Activated B cell treated with CpG ODN at 0.5 μM for 24 hours (primary cell): ENCODE data around the gene IGSF8. TPM values are rescaled to one million over a fixed set of nuclear protein-coding genes. Genes with fewer than 3 reads are reported as not detected.

Source experiments
- ATAC-seq: fragments of 200-7000 bp; cut with Tn5 transposase; one replicate; pipeline ENCODE4 v1.10.0; 2021; ENCODE audit warnings: low read depth, mild to moderate bottlenecking, moderate library complexity
- CTCF ChIA-PET: fragments of 350-600 bp; sonication (Branson Sonifier 250); formaldehyde crosslinking; loops from one replicate; lab custom pipeline; 2021; ENCODE audit warnings: antibody characterized with exemption; lab: Charles Lee
- POLR2A ChIA-PET: fragments of 350-600 bp; sonication (Branson Sonifier 250); formaldehyde crosslinking; loops from one replicate; lab custom pipeline; 2021; ENCODE audit warnings: antibody characterized with exemption; lab: Charles Lee
- DNase-seq: peaks from one replicate; pipeline ENCODE4 v3.0.0; 2022
- H3K27ac Mint-ChIP-seq: one replicate; pipeline ENCODE4 v1.8.0; 2020; ENCODE audit warnings: mixed read lengths
- H3K27me3 Mint-ChIP-seq: one replicate; pipeline ENCODE4 v1.8.0; 2021; ENCODE audit warnings: mixed read lengths
- H3K36me3 Mint-ChIP-seq: one replicate; pipeline ENCODE4 v1.8.0; 2021; ENCODE audit warnings: low read depth, mixed read lengths
- H3K4me1 Mint-ChIP-seq: one replicate; pipeline ENCODE4 v1.8.0; 2021; ENCODE audit warnings: mixed read lengths
- H3K4me3 Mint-ChIP-seq: one replicate; pipeline ENCODE4 v1.8.0; 2020; ENCODE audit warnings: mild to moderate bottlenecking, mixed read lengths
- H3K9me3 Mint-ChIP-seq: one replicate; pipeline ENCODE4 v1.8.0; 2020; ENCODE audit warnings: mixed read lengths
- intact Hi-C: fragments of 100-400 bp; cut with micrococcal nuclease; formaldehyde crosslinking; loops from one replicate; pipeline ENCODE4 v1.15.1; 2024
- total RNA-seq: library from RNA; stranded (reverse); gene quantifications from 2 replicates; pipeline ENCODE4 v1.2.3, GENCODE V29; 2022
- TF ChIP-seq, protein P1 (sequence below): fragments of 200-600 bp; IDR thresholded peaks from one replicate; pipeline ENCODE4 v1.8.0; 2022; ENCODE audit warnings: antibody characterized with exemption, mild to moderate bottlenecking

IGSF8 gene
- total RNA-seq, 1 donor from 2014 or later: 27.9 TPM

DNA sequence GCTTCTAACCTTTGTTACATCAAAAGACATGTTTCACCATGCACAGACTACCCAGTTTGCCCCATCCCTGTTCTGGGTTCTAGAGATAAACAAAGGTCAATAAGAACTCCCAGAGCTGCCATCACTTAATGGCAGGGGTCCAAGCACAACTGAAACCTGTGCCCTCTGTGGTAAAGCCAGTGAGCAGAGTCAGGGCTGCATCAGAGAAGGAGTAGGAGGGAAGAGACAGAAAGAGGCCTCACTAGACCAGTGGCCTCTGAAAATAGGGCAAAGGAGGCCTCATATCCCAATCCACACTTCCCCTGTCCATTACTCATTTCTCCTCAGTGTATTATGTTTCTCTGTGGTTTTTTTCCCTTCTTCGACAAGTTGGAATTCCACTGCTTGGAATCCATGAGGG, 27.3 kb upstream of the IGSF8 start:
- no peak for ATAC-seq

DNA sequence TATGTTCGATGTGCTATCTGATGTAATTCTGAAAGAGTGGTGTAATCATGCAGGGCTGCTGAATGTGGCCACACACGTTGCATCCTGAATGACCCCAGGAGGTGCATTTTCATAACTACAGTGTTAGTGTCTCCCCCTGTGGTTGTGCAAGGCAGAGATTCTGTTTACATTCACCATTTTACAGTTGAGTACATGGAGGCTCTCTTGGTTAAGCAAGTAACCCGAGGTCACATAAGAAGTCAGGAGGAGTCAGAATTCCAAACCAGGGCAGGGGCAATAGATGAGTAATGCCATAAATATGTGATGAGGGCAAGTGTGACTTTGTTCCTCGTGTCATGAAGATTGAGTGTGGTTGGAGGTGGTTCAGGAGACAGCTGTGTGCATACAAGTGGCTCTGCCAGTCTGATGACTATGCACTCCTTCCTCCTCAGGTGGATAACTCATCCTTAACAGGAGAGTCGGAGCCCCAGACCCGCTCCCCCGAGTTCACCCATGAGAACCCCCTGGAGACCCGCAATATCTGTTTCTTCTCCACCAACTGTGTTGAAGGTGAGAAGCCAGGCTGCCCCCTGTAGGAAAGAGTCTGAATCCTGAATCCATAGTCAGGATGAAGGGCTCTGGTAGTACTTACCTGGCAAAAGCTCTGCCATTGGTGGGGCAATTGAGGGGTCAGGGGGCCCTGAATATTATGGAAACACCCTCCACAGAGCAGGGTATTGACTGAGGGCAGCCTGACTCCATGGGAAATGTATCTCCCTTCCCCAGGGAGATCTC, 26.5 kb upstream of the IGSF8 start:
- no peaks in the 10 kb centered on the region for H3K4me1 Mint-ChIP-seq
- intact Hi-C loops: loop anchor here (5.0 kb wide), 1 partner anchor 42 kb away; no protein-coding TSS in a partner anchor
- ATAC-seq: no peak
- no peak overlapping the region for H3K4me3 Mint-ChIP-seq
- ChIA-PET CTCF (no interaction called here), POLR2A (no interaction called here)
- no peaks in the 10 kb centered on the region for H3K9me3 Mint-ChIP-seq
- TF ChIP-seq, protein P1, sequence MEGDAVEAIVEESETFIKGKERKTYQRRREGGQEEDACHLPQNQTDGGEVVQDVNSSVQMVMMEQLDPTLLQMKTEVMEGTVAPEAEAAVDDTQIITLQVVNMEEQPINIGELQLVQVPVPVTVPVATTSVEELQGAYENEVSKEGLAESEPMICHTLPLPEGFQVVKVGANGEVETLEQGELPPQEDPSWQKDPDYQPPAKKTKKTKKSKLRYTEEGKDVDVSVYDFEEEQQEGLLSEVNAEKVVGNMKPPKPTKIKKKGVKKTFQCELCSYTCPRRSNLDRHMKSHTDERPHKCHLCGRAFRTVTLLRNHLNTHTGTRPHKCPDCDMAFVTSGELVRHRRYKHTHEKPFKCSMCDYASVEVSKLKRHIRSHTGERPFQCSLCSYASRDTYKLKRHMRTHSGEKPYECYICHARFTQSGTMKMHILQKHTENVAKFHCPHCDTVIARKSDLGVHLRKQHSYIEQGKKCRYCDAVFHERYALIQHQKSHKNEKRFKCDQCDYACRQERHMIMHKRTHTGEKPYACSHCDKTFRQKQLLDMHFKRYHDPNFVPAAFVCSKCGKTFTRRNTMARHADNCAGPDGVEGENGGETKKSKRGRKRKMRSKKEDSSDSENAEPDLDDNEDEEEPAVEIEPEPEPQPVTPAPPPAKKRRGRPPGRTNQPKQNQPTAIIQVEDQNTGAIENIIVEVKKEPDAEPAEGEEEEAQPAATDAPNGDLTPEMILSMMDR: no peak
- H3K27ac Mint-ChIP-seq: no peak overlapping the region
- H3K27me3 Mint-ChIP-seq: peaks cover 5% of the 10 kb centered on the region
- H3K36me3 Mint-ChIP-seq: no peaks in the 10 kb centered on the region
- no peak for DNase-seq

More for the DNA sequence above, 27.3 kb upstream of the IGSF8 start:
- intact Hi-C loops: no loop called here
- ChIA-PET POLR2A (no interaction called here), CTCF (no interaction called here)
- Mint-ChIP-seq H3K27me3 (peaks cover 9% of the 10 kb centered on the region), H3K27ac (no peak overlapping the region), H3K9me3 (no peaks in the 10 kb centered on the region), H3K36me3 (no peaks in the 10 kb centered on the region), H3K4me1 (no peaks in the 10 kb centered on the region), H3K4me3 (no peak overlapping the region)
- DNase-seq: no peak
- TF ChIP-seq, protein P1: no peak

DNA sequence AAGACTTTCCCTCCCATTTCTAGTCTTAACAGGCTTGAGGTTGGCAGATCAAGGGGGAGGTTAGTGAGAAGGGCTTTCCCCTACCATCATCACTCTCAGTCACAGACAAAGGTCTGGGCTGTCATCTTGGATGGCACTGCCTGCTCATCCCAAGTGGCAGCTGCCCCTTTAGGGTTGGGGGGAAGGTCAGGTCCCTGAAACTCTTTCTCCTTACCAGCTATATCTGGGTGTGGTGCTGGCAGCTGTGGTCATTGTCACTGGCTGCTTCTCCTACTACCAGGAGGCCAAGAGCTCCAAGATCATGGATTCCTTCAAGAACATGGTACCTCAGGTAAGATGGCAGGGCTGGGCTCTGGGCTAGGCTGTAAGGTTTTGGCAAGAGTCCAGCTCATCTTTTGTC, 25.3 kb upstream of the IGSF8 start:
- Mint-ChIP-seq H3K4me1 (no peaks in the 10 kb centered on the region), H3K36me3 (no peaks in the 10 kb centered on the region), H3K9me3 (no peaks in the 10 kb centered on the region), H3K27me3 (peaks cover 2% of the 10 kb centered on the region), H3K4me3 (no peak overlapping the region), H3K27ac (no peak overlapping the region)
- TF ChIP-seq, protein P1: no peak
- intact Hi-C loops: loop anchor here (5.0 kb wide), 1 partner anchor 44 kb away; no protein-coding TSS in a partner anchor
- no peak for ATAC-seq
- no peak for DNase-seq
- ChIA-PET CTCF (interaction anchor here (1.6 kb wide), 1 partner anchor 38 kb away, joined by 3 read pairs; no protein-coding TSS in a partner anchor), POLR2A (no interaction called here)

DNA sequence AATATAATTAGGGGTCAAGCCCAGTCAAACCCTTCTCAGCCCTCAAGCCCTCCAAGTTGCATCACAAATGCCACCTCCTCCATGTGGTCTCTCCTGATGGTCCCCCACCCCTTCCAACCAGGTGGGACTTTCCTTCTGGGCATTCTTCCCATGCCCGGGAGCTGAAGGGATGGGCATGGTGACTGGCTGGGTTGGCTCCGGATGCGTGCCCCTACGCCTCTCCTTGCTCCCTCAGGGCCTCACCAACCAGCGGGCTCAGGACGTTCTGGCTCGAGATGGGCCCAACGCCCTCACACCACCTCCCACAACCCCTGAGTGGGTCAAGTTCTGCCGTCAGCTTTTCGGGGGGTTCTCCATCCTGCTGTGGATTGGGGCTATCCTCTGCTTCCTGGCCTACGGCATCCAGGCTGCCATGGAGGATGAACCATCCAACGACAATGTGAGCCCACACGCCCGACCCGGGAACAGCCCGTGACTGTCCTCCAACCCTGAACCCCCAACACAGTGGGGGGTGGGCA, 24.6 kb upstream of the IGSF8 start:
- no peaks in the 10 kb centered on the region for H3K36me3 Mint-ChIP-seq
- no peaks in the 10 kb centered on the region for H3K4me1 Mint-ChIP-seq
- H3K27ac Mint-ChIP-seq: no peak overlapping the region
- H3K4me3 Mint-ChIP-seq: no peak overlapping the region
- ChIA-PET POLR2A (no interaction called here), CTCF (interaction anchor here (1.6 kb wide), 1 partner anchor 37 kb away, joined by 3 read pairs; no protein-coding TSS in a partner anchor)
- TF ChIP-seq, protein P1: no peak
- H3K9me3 Mint-ChIP-seq: no peaks in the 10 kb centered on the region
- intact Hi-C loops: loop anchor here (5.0 kb wide), 1 partner anchor 44 kb away; no protein-coding TSS in a partner anchor
- DNase-seq (no peak), ATAC-seq (no peak)
- peaks cover 7% of the 10 kb centered on the region for H3K27me3 Mint-ChIP-seq

DNA sequence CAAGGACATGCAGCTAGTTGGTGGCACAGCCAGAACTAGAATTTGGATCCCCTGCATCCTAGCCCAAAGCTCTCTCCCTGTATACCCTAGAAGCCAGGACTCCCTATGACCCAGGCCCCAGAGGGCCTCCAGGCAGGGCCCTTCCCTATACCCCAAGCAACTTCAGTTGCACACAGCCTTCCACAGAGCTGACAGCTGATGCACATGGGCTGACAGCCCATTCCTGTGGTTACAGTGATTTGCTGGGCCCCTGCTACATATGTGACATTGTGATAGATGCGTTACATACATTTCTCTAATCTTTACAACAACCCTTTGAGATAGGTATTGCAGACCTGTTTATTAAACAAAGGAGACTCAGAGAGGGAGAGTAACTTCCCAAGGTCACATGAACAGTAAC, 23.0 kb upstream of the IGSF8 start:
- ChIA-PET POLR2A (no interaction called here), CTCF (no interaction called here)
- no peak overlapping the region for H3K4me3 Mint-ChIP-seq
- TF ChIP-seq, protein P1: no peak
- H3K4me1 Mint-ChIP-seq: no peaks in the 10 kb centered on the region
- H3K27me3 Mint-ChIP-seq: peaks cover 12% of the 10 kb centered on the region
- H3K36me3 Mint-ChIP-seq: no peaks in the 10 kb centered on the region
- H3K9me3 Mint-ChIP-seq: no peaks in the 10 kb centered on the region
- H3K27ac Mint-ChIP-seq: no peak overlapping the region
- intact Hi-C loops: loop anchor here (5.0 kb wide), 1 partner anchor 46 kb away; no protein-coding TSS in a partner anchor
- DNase-seq (no peak), ATAC-seq (no peak)
